ENCODE results near the gene UBAC1. TPM values are rescaled to one million over a fixed set of nuclear protein-coding genes. Genes with fewer than 3 reads are reported as not detected.
A peak's percentile ranks its signal among the peaks of the same experiment; 100 is the strongest.

UBAC1 gene
- polyA plus RNA-seq, 1 donor (not counting 4 experiments of a cell fraction or from before 2014, with no cell fraction given) = 50.7 TPM

- H4K20me1 ChIP-seq (ENCODE audit: control insufficient read depth, extremely low read depth, insufficient read depth, low read length) = peaks cover 3% of the 10 kb centered on the region
- peak overlapping the region; percentile 66 for H2AFZ ChIP-seq (ENCODE audit: control insufficient read depth, low read length)
- FAIRE-seq = no peak
- no peak overlapping the region for H3K27ac ChIP-seq (ENCODE audit: control insufficient read depth, insufficient read depth, low read length)
- no peaks in the 10 kb centered on the region for H3K9me3 ChIP-seq (ENCODE audit: control insufficient read depth, low read depth, low read length)
- H3K4me2 ChIP-seq (ENCODE audit: control insufficient read depth, extremely low read depth, insufficient read depth, low read depth, low read length) = peak overlapping the region; percentile 82
- no peak for DNase-seq (ENCODE audit: low read depth, low spot score)
- H3K4me3 ChIP-seq (ENCODE audit: control insufficient read depth in 2 of 3, extremely low read depth in 1 of 3, insufficient read depth in 2 of 3, low read depth in 1 of 3, low read length in 3 of 3) = peak overlapping the region in 2 of 3 experiments; percentile 6 to 14
- peaks cover 0 to 3% of the 10 kb centered on the region in 2 experiments for H3K36me3 ChIP-seq (ENCODE audit: control insufficient read depth in 2 of 2, extremely low read depth in 1 of 2, insufficient read depth in 2 of 2, low read length in 2 of 2)
- H3K9me1 ChIP-seq (ENCODE audit: control insufficient read depth, extremely low read depth, insufficient read depth, low read length) = no peaks in the 10 kb centered on the region
- peaks cover 3% of the 10 kb centered on the region for H3K27me3 ChIP-seq (ENCODE audit: control insufficient read depth, extremely low read depth, insufficient read depth, low read length)
- H3K4me1 ChIP-seq (ENCODE audit: control insufficient read depth, extremely low read depth, insufficient read depth, low read length) = peaks cover 15% of the 10 kb centered on the region
- TF ChIP-seq EZH2 (IDR thresholded peaks at IDR 0.05; ENCODE audit: low read length) = no peak
- TF ChIP-seq CTCF (optimal IDR thresholded peaks at IDR 0.05 in 1 of 3, IDR thresholded peaks at IDR 0.05 in 1 of 3, conservative IDR thresholded peaks at IDR 0.05 in 1 of 3; ENCODE audit: extremely low read depth in 1 of 3, insufficient read depth in 2 of 3, low read length in 3 of 3) = no peak
- dilution Hi-C loops (cut with MboI; ENCODE audit: extremely low pct_ligation_motif_present, low sequenced_read_pairs) = no loop called here
- H3K79me2 ChIP-seq (ENCODE audit: control insufficient read depth, insufficient read depth, low read length) = peaks cover 34% of the 10 kb centered on the region
- no peak overlapping the region for H3K9ac ChIP-seq (ENCODE audit: control insufficient read depth, extremely low read depth, insufficient read depth, low read length)
These were observed 880 bp upstream of the UBAC1 start for GRCh38 chr9:135961811-135962695.

GRCh38 chr9:135960411-135961276 lies 529 bp downstream of the UBAC1 start:
- Histone ChIP-seq H3K36me3 (ENCODE audit: control insufficient read depth in 2 of 2, extremely low read depth in 1 of 2, insufficient read depth in 2 of 2, low read length in 2 of 2) (peaks cover 3 to 7% of the 10 kb centered on the region in 2 experiments), H3K27ac (ENCODE audit: control insufficient read depth, insufficient read depth, low read length) (peak overlapping the region; percentile 60), H3K79me2 (ENCODE audit: control insufficient read depth, insufficient read depth, low read length) (peaks cover 48% of the 10 kb centered on the region), H2AFZ (ENCODE audit: control insufficient read depth, low read length) (peak overlapping the region; percentile 70), H3K27me3 (ENCODE audit: control insufficient read depth, extremely low read depth, insufficient read depth, low read length) (peaks cover 3% of the 10 kb centered on the region), H3K9me1 (ENCODE audit: control insufficient read depth, extremely low read depth, insufficient read depth, low read length) (no peaks in the 10 kb centered on the region), H4K20me1 (ENCODE audit: control insufficient read depth, extremely low read depth, insufficient read depth, low read length) (peaks cover 4% of the 10 kb centered on the region), H3K4me3 (ENCODE audit: control insufficient read depth in 2 of 3, extremely low read depth in 1 of 3, insufficient read depth in 2 of 3, low read depth in 1 of 3, low read length in 3 of 3) (peak overlapping the region; percentile 85 to 90 (median 88)), H3K9me3 (ENCODE audit: control insufficient read depth, low read depth, low read length) (no peaks in the 10 kb centered on the region), H3K9ac (ENCODE audit: control insufficient read depth, extremely low read depth, insufficient read depth, low read length) (peak overlapping the region; percentile 86), H3K4me2 (ENCODE audit: control insufficient read depth, extremely low read depth, insufficient read depth, low read depth, low read length) (peak overlapping the region; percentile 97), H3K4me1 (ENCODE audit: control insufficient read depth, extremely low read depth, insufficient read depth, low read length) (peaks cover 15% of the 10 kb centered on the region)
- dilution Hi-C loops (cut with MboI; ENCODE audit: extremely low pct_ligation_motif_present, low sequenced_read_pairs) = no loop called here
- FAIRE-seq = no peak
- no peak for TF ChIP-seq CTCF (optimal IDR thresholded peaks at IDR 0.05 in 1 of 3, IDR thresholded peaks at IDR 0.05 in 1 of 3, conservative IDR thresholded peaks at IDR 0.05 in 1 of 3; ENCODE audit: extremely low read depth in 1 of 3, insufficient read depth in 2 of 3, low read length in 3 of 3)
- TF ChIP-seq EZH2 (IDR thresholded peaks at IDR 0.05; ENCODE audit: low read length) = no peak
- DNase-seq (ENCODE audit: low read depth, low spot score) = no peak
